GM23338 (cell line): ENCODE data around the gene TGDS. TPM values are rescaled to one million over a fixed set of nuclear protein-coding genes. Genes with fewer than 3 reads are reported as not detected.

Experiments
- ATAC-seq: fragments of 200-7000 bp; cut with Tn5 transposase; 3 replicates; pipeline ENCODE4 v1.9.1; 2020
- DNase-seq: peaks from one replicate; pipeline ENCODE4 v3.0.0-alpha.2; 2015; ENCODE audit warnings: low spot score
- H2AFZ ChIP-seq: fragments of 200-600 bp; sonication (generic); 2 replicates; pipeline ENCODE4 v1.8.0; 2016; ENCODE audit warnings: antibody characterized with exemption, mild to moderate bottlenecking, moderate library complexity
- H3F3A ChIP-seq: fragments of 200-600 bp; sonication (generic); replicated peaks from 2 replicates; pipeline ENCODE4 v1.8.0; 2017; ENCODE audit warnings: antibody characterized with exemption, mixed run types, low read depth
- H3K27ac ChIP-seq: fragments of 200-600 bp; sonication (generic); 2 replicates; pipeline ENCODE4 v1.6.1; 2016; ENCODE audit warnings: low read depth
- H3K27me3 ChIP-seq: fragments of 200-600 bp; sonication (generic); 2 replicates; pipeline ENCODE4 v1.8.0; 2016; ENCODE audit warnings: mild to moderate bottlenecking, mixed run types, moderate library complexity; ENCODE audit not compliant: insufficient read depth
- H3K36me3 ChIP-seq: fragments of 200-600 bp; sonication (generic); 2 replicates; pipeline ENCODE4 v1.8.0; 2016; ENCODE audit warnings: mild to moderate bottlenecking; ENCODE audit not compliant: insufficient read depth
- H3K4me1 ChIP-seq: fragments of 200-600 bp; sonication (generic); 2 replicates; pipeline ENCODE4 v1.8.0; 2016; ENCODE audit warnings: mild to moderate bottlenecking, moderate library complexity; ENCODE audit not compliant: insufficient read depth
- H3K4me2 ChIP-seq: fragments of 200-600 bp; sonication (generic); 2 replicates; pipeline ENCODE4 v1.7.1; 2017; ENCODE audit warnings: mixed run types
- H3K4me3 ChIP-seq: fragments of 200-600 bp; sonication (generic); 2 replicates; pipeline ENCODE4 v1.6.1; 2016; ENCODE audit warnings: mixed run types
- H3K79me2 ChIP-seq: fragments of 200-600 bp; sonication (generic); replicated peaks from 2 replicates; pipeline ENCODE4 v1.8.0; 2017; ENCODE audit warnings: mild to moderate bottlenecking; ENCODE audit not compliant: insufficient read depth
- H3K9me2 ChIP-seq: fragments of 200-600 bp; sonication (generic); 2 replicates; pipeline ENCODE4 v1.8.0; 2017; ENCODE audit not compliant: insufficient read depth
- H4K20me1 ChIP-seq: fragments of 200-600 bp; sonication (generic); replicated peaks from 2 replicates; pipeline ENCODE4 v1.8.0; 2017; ENCODE audit warnings: mild to moderate bottlenecking; ENCODE audit not compliant: insufficient read depth
- H3K27ac Mint-ChIP-seq: 2 replicates; pipeline ENCODE4 v1.8.0; 2020; ENCODE audit warnings: inconsistent platforms, mild to moderate bottlenecking, moderate library complexity, mixed read lengths
- H3K27me3 Mint-ChIP-seq: 3 replicates; pipeline ENCODE4 v1.8.0; 2022; ENCODE audit warnings: low read depth, mild to moderate bottlenecking, moderate library complexity, mixed read lengths, inconsistent platforms; ENCODE audit not compliant: insufficient read depth, poor library complexity
- H3K36me3 Mint-ChIP-seq: 3 replicates; pipeline ENCODE4 v1.8.0; 2021; ENCODE audit warnings: low read depth, mild to moderate bottlenecking, inconsistent platforms, moderate library complexity, mixed read lengths
- H3K4me1 Mint-ChIP-seq: 3 replicates; pipeline ENCODE4 v1.8.0; 2020; ENCODE audit warnings: mild to moderate bottlenecking, inconsistent platforms, mixed read lengths
- H3K4me3 Mint-ChIP-seq: 3 replicates; pipeline ENCODE4 v1.8.0; 2021; ENCODE audit warnings: moderate library complexity, mild to moderate bottlenecking, inconsistent platforms, mixed read lengths
- H3K9me3 Mint-ChIP-seq: 3 replicates; pipeline ENCODE4 v1.8.0; 2020; ENCODE audit warnings: moderate library complexity, mild to moderate bottlenecking, inconsistent platforms, mixed read lengths
- CREB1 ChIP-seq: fragments of 250-450 bp; sonication (Bioruptor Pico); IDR thresholded peaks from 2 replicates; pipeline ENCODE4 v1.5.0; 2020; ENCODE audit warnings: low read depth, mild to moderate bottlenecking, moderate library complexity
- EZH2 ChIP-seq: fragments of 200-600 bp; sonication (generic); IDR thresholded peaks from one replicate; pipeline ENCODE4 v1.8.0; 2017; ENCODE audit warnings: antibody characterized with exemption, mild to moderate bottlenecking, low read depth; ENCODE audit not compliant: unreplicated experiment
- EZH2phosphoT487 ChIP-seq: fragments of 200-600 bp; sonication (generic); IDR thresholded peaks from one replicate; pipeline ENCODE4 v1.8.1; 2018; ENCODE audit warnings: antibody characterized with exemption; ENCODE audit not compliant: unreplicated experiment
- JUNB ChIP-seq: IDR thresholded peaks from one replicate; pipeline ENCODE4 v1.6.1; 2016; ENCODE audit warnings: antibody characterized with exemption; ENCODE audit not compliant: unreplicated experiment
- NANOG ChIP-seq: IDR thresholded peaks from 2 replicates; pipeline ENCODE4 v1.6.1; 2016; ENCODE audit warnings: antibody characterized with exemption, borderline replicate concordance
- POLR2AphosphoS5 ChIP-seq: IDR thresholded peaks from 2 replicates; pipeline ENCODE4 v1.6.1; 2016; ENCODE audit warnings: antibody characterized with exemption, low read depth
- REST ChIP-seq: IDR thresholded peaks from one replicate; pipeline ENCODE4 v1.6.1; 2018; ENCODE audit warnings: antibody characterized with exemption; ENCODE audit not compliant: unreplicated experiment
- STAT1 ChIP-seq: IDR thresholded peaks from one replicate; pipeline ENCODE4 v1.6.1; 2016; ENCODE audit warnings: antibody characterized with exemption; ENCODE audit not compliant: unreplicated experiment
- ZNF114 ChIP-seq: fragments of 250-450 bp; sonication (Bioruptor Pico); IDR thresholded peaks from 2 replicates; pipeline ENCODE4 v1.5.0; 2020; ENCODE audit warnings: mild to moderate bottlenecking, moderate library complexity
- ZNF331 ChIP-seq: fragments of 250-450 bp; sonication (Bioruptor Pico); IDR thresholded peaks from 2 replicates; pipeline ENCODE4 v1.5.0; 2020; ENCODE audit warnings: low read depth, mild to moderate bottlenecking, moderate library complexity
- ZNF462 ChIP-seq: fragments of 250-450 bp; sonication (Bioruptor Pico); IDR thresholded peaks from 2 replicates; pipeline ENCODE4 v1.5.0; 2020; ENCODE audit warnings: mild to moderate bottlenecking, moderate library complexity
- polyA plus RNA-seq: library from polyadenylated mRNA; unstranded; fragments of >200 nt; fragmentation: Nextera tagmentation; extraction: Ambion mirVana; gene quantifications from 2 replicates; pipeline ENCODE4 v1.2.1, GENCODE V29; 2016
- total RNA-seq: library from RNA; depleted of rRNA; stranded (reverse); fragments of >200 nt; shearing (Covaris generic); gene quantifications from 2 replicates; pipeline ENCODE4 v1.2.3, GENCODE V29; 2014
- TF ChIP-seq, protein P1 (sequence below): IDR thresholded peaks from 2 replicates; pipeline ENCODE4 v1.6.1; 2016; ENCODE audit warnings: antibody characterized with exemption
- TF ChIP-seq, protein P2 (sequence below), 2 experiments: fragments of 200-600 bp in 1 of 2; sonication (generic) in 1 of 2; conservative IDR thresholded peaks; 2 replicates each; pipeline versions ENCODE4 v1.5.1 to v1.6.1; 2016 to 2017; ENCODE audit warnings: antibody characterized with exemption in 2 of 2, low read depth in 2 of 2, mild to moderate bottlenecking in 2 of 2, moderate library complexity in 1 of 2

The TGDS gene
- total and polyA plus RNA-seq, 2 experiments from 2014 or later, result 18.4 to 19.6 TPM

DNA sequence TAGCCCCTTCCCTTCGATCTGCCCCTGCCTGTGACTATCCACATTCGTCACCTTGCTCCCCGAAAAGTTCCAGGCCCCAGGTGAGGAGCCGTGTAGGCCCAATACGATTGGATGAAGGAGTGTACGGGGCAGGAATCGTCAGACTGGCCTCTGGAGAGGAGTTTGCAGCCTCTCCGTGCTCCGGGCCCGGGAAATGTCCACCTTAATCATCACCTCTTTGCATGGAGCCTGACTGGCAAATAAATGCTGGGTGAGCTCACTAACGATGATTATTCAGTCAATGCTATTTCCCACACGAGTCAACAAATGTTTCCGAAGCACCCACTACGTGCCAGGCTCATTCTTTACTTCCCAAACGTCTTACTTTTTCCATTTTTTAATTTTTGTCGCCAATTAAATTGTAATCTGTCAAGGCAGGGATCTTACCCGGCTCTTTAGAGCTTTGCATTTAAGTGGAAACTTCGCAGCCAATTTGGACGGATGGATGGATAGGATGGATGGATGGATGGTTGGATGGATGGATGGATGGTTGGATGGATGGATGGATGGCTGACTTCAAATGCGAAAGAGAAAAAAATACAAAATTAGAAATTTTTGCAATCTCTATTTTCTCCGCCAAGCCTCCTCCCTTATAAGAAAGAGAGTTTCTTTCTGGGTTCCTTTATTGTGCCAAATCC, 45.8 kb downstream of the TGDS start:
- H3K27ac Mint-ChIP-seq, result peak overlapping the region; percentile 78
- Histone ChIP-seq H3K36me3 (no peaks in the 10 kb centered on the region), H3K4me3 (peak overlapping the region; percentile 75), H2AFZ (peak overlapping the region; percentile 96), H3K4me1 (peaks cover 26% of the 10 kb centered on the region), H3K4me2 (peak overlapping the region; percentile 81), H3F3A (no peaks in the 10 kb centered on the region; the same call in 1 of the 2 replicates), H3K27me3 (no peaks in the 10 kb centered on the region), H3K27ac (peak overlapping the region; percentile 95), H3K9me2 (no peaks in the 10 kb centered on the region), H3K79me2 (no peaks in the 10 kb centered on the region), H4K20me1 (no peaks in the 10 kb centered on the region)
- TF ChIP-seq EZH2, result no peak
- TF ChIP-seq, protein P1, sequence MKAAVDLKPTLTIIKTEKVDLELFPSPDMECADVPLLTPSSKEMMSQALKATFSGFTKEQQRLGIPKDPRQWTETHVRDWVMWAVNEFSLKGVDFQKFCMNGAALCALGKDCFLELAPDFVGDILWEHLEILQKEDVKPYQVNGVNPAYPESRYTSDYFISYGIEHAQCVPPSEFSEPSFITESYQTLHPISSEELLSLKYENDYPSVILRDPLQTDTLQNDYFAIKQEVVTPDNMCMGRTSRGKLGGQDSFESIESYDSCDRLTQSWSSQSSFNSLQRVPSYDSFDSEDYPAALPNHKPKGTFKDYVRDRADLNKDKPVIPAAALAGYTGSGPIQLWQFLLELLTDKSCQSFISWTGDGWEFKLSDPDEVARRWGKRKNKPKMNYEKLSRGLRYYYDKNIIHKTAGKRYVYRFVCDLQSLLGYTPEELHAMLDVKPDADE, result no peak
- no peak for TF ChIP-seq REST
- no peak for TF ChIP-seq JUNB
- TF ChIP-seq CREB1 (CRISPR knock-in tag), result no peak
- TF ChIP-seq, protein P2, sequence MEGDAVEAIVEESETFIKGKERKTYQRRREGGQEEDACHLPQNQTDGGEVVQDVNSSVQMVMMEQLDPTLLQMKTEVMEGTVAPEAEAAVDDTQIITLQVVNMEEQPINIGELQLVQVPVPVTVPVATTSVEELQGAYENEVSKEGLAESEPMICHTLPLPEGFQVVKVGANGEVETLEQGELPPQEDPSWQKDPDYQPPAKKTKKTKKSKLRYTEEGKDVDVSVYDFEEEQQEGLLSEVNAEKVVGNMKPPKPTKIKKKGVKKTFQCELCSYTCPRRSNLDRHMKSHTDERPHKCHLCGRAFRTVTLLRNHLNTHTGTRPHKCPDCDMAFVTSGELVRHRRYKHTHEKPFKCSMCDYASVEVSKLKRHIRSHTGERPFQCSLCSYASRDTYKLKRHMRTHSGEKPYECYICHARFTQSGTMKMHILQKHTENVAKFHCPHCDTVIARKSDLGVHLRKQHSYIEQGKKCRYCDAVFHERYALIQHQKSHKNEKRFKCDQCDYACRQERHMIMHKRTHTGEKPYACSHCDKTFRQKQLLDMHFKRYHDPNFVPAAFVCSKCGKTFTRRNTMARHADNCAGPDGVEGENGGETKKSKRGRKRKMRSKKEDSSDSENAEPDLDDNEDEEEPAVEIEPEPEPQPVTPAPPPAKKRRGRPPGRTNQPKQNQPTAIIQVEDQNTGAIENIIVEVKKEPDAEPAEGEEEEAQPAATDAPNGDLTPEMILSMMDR (conservative IDR thresholded peaks at IDR 0.05; ENCODE audit: low read depth in 2 of 2), result no peak
- no peak for TF ChIP-seq ZNF114
- no peak for TF ChIP-seq NANOG
- TF ChIP-seq STAT1, result no peak
- no peak for TF ChIP-seq EZH2phosphoT487
- no peak for TF ChIP-seq ZNF462 (CRISPR knock-in tag)
- TF ChIP-seq ZNF331 (CRISPR knock-in tag), result no peak
- no peak; the same call in 1 of the 2 replicates for TF ChIP-seq POLR2AphosphoS5
- peak overlapping the region; percentile 83 for H3K4me3 Mint-ChIP-seq
- peaks cover 20% of the 10 kb centered on the region for H3K27me3 Mint-ChIP-seq
- peaks cover 9% of the 10 kb centered on the region; the same call in 2 of the 3 replicates for H3K9me3 Mint-ChIP-seq
- peak; percentile 52 for ATAC-seq
- DNase-seq, result peak; percentile 75
- H3K4me1 Mint-ChIP-seq, result peaks cover 33% of the 10 kb centered on the region
- H3K36me3 Mint-ChIP-seq, result peaks cover 6% of the 10 kb centered on the region; the same call in 2 of the 3 replicates
